ENCODE measurements around the gene LRRC26.

DNA sequence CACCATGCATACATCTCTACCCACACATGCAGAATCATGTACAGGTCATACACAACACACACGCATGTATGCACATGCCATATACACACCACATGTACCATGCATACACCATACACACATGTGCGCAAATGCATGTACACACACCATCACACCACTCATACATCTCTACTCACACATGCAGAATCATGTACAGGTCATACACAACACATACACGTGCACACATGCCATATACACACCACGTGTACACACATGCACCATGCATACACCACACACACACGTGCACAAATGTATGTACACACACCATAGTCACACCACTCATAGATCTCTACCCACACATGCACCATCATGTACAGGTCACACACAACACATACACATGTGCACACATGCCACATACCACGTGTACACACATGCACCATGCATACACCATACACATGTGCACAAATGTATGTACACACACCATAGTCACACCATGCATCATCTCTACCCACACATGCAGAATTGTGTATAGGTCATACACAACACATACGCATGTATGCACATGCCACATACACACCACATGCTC, 16.9 kb downstream of the LRRC26 start:
- TF ChIP-seq ZNF883 (CRISPR knock-in tag; IDR thresholded peaks at IDR 0.05; ENCODE audit: not compliant biosample characterization) (no peak), ETV6 (CRISPR knock-in tag; conservative IDR thresholded peaks at IDR 0.05) (no peak), MIER3 (CRISPR knock-in tag; IDR thresholded peaks at IDR 0.05; ENCODE audit: borderline replicate concordance) (no peak), PHF8 (CRISPR knock-in tag; IDR thresholded peaks at IDR 0.05) (no peak)

Data from HepG2 (cell line).